GM12892 (cell line): ENCODE results near the gene RFTN1.

Source experiments
- POLR2A ChIP-seq: IDR thresholded peaks from 2 replicates; pipeline ENCODE4 v1.6.1; 2011; ENCODE audit warnings: low read depth, low read length, control low read depth
- TAF1 ChIP-seq: IDR thresholded peaks from 2 replicates; pipeline ENCODE4 v1.6.1; 2011; ENCODE audit warnings: low read depth, mild to moderate bottlenecking, control low read depth, low read length, borderline replicate concordance

GRCh38 chr3:16429086-16429485 lies 84.4 kb downstream of the RFTN1 start:
- no peak for TF ChIP-seq POLR2A
- no peak for TF ChIP-seq TAF1
